Erythroblast (primary cell): ENCODE data around the gene MCTP1.

ENCODE experiments used
- GATA1 ChIP-seq: IDR thresholded peaks from 2 replicates; pipeline ENCODE4 v1.6.1; 2011; ENCODE audit warnings: low read depth, mild to moderate bottlenecking, control low read depth, low read length, moderate library complexity
- POLR2A ChIP-seq: IDR thresholded peaks from 2 replicates; pipeline ENCODE4 v1.6.1; 2011; ENCODE audit warnings: mild to moderate bottlenecking, low read length

- no peak for TF ChIP-seq POLR2A
- TF ChIP-seq GATA1 = no peak
Measured at GRCh38 chr5:94776167-94776566, 508.7 kb downstream of the MCTP1 start.
